ENCODE results near the gene PLAC9.

Gene PLAC9

GRCh38 chr10:80100861-80101695 is 31.5 kb upstream of the PLAC9 start:
- TF ChIP-seq CEBPB (IDR thresholded peaks at IDR 0.05) (no peak), ZBTB7A (IDR thresholded peaks at IDR 0.05; ENCODE audit: low read depth) (no peak), MAX (IDR thresholded peaks at IDR 0.05) (no peak), NFIC (IDR thresholded peaks at IDR 0.05) (no peak), FOXM1 (IDR thresholded peaks at IDR 0.05; ENCODE audit: borderline replicate concordance, low read depth) (no peak), RAD21 (IDR thresholded peaks at IDR 0.05; ENCODE audit: low read depth) (no peak), REST (IDR thresholded peaks at IDR 0.05; ENCODE audit: low read depth) (no peak), TAF1 (IDR thresholded peaks at IDR 0.05; ENCODE audit: low read depth) (no peak), TEAD4 (IDR thresholded peaks at IDR 0.05) (no peak), YY1 (IDR thresholded peaks at IDR 0.05; ENCODE audit: low read depth) (no peak), EGR1 (IDR thresholded peaks at IDR 0.05) (no peak), EP300 (IDR thresholded peaks at IDR 0.05; ENCODE audit: borderline replicate concordance) (no peak), TCF12 (IDR thresholded peaks at IDR 0.05; ENCODE audit: low read depth) (no peak), CREB1 (IDR thresholded peaks at IDR 0.05; ENCODE audit: low read depth) (no peak), USF1 (IDR thresholded peaks at IDR 0.05) (no peak)

GRCh38 chr10:80104066-80104926 is 28.2 kb upstream of the PLAC9 start:
- no peak for TF ChIP-seq YY1 (IDR thresholded peaks at IDR 0.05; ENCODE audit: low read depth)
- no peak for TF ChIP-seq ZBTB7A (IDR thresholded peaks at IDR 0.05; ENCODE audit: low read depth)
- TF ChIP-seq RAD21 (IDR thresholded peaks at IDR 0.05; ENCODE audit: low read depth) = no peak
- TF ChIP-seq EP300 (IDR thresholded peaks at IDR 0.05; ENCODE audit: borderline replicate concordance) = no peak
- TF ChIP-seq TAF1 (IDR thresholded peaks at IDR 0.05; ENCODE audit: low read depth) = no peak
- no peak for TF ChIP-seq TEAD4 (IDR thresholded peaks at IDR 0.05)
- TF ChIP-seq USF1 (IDR thresholded peaks at IDR 0.05) = no peak
- TF ChIP-seq MAX (IDR thresholded peaks at IDR 0.05) = no peak
- TF ChIP-seq REST (IDR thresholded peaks at IDR 0.05; ENCODE audit: low read depth) = no peak
- no peak for TF ChIP-seq CREB1 (IDR thresholded peaks at IDR 0.05; ENCODE audit: low read depth)
- TF ChIP-seq TCF12 (IDR thresholded peaks at IDR 0.05; ENCODE audit: low read depth) = no peak
- no peak for TF ChIP-seq FOXM1 (IDR thresholded peaks at IDR 0.05; ENCODE audit: borderline replicate concordance, low read depth)
- no peak for TF ChIP-seq NFIC (IDR thresholded peaks at IDR 0.05)
- no peak for TF ChIP-seq CEBPB (IDR thresholded peaks at IDR 0.05)
- TF ChIP-seq EGR1 (IDR thresholded peaks at IDR 0.05) = no peak

GRCh38 chr10:80108576-80109239 is 23.8 kb upstream of the PLAC9 start:
- no peak for TF ChIP-seq REST (IDR thresholded peaks at IDR 0.05; ENCODE audit: low read depth)
- no peak for TF ChIP-seq RAD21 (IDR thresholded peaks at IDR 0.05; ENCODE audit: low read depth)
- TF ChIP-seq USF1 (IDR thresholded peaks at IDR 0.05) = no peak
- no peak for TF ChIP-seq CEBPB (IDR thresholded peaks at IDR 0.05)
- no peak for TF ChIP-seq TCF12 (IDR thresholded peaks at IDR 0.05; ENCODE audit: low read depth)
- no peak for TF ChIP-seq EGR1 (IDR thresholded peaks at IDR 0.05)
- TF ChIP-seq TAF1 (IDR thresholded peaks at IDR 0.05; ENCODE audit: low read depth) = no peak
